SU-DHL-6 (cell line): ENCODE data around the gene KDM4B.

Source experiments
- H2AFZ ChIP-seq: fragments of 200-600 bp; sonication (generic); 2 replicates; pipeline ENCODE4 v1.6.1; 2014; ENCODE audit warnings: low read depth, mild to moderate bottlenecking, moderate library complexity, mixed read lengths, antibody characterized with exemption, low read length; ENCODE audit not compliant: severe bottlenecking
- H3F3A ChIP-seq: fragments of 200-600 bp; shearing (Covaris generic); 2 replicates; pipeline ENCODE4 v1.6.0; 2016; ENCODE audit warnings: antibody characterized with exemption, mild to moderate bottlenecking; ENCODE audit not compliant: insufficient read depth
- H3K27ac ChIP-seq: fragments of 200-600 bp; sonication (generic); 2 replicates; pipeline ENCODE4 v1.5.1; 2016; ENCODE audit warnings: low read depth, mild to moderate bottlenecking, low read length, moderate library complexity, mixed read lengths
- H3K27me3 ChIP-seq: fragments of 200-600 bp; sonication (generic), shearing (Covaris generic); 2 replicates; pipeline ENCODE4 v1.6.0; 2014; ENCODE audit warnings: mild to moderate bottlenecking, low read length
- H3K36me3 ChIP-seq: fragments of 200-600 bp; sonication (generic); 2 replicates; pipeline ENCODE4 v1.6.1; 2014; ENCODE audit warnings: mild to moderate bottlenecking, low read length, mixed read lengths
- H3K4me2 ChIP-seq: fragments of 300-600, 200-600 bp; shearing (Covaris generic), sonication (generic); 2 replicates; pipeline ENCODE4 v1.6.0; 2014; ENCODE audit warnings: low read length, low read depth, mild to moderate bottlenecking; ENCODE audit not compliant: poor library complexity, severe bottlenecking
- H3K4me3 ChIP-seq: fragments of 200-600 bp; sonication (generic); 2 replicates; pipeline ENCODE4 v1.5.1; 2014; ENCODE audit warnings: antibody characterized with exemption, low read length, mild to moderate bottlenecking, mixed read lengths; ENCODE audit not compliant: insufficient read depth, poor library complexity, severe bottlenecking
- H3K79me2 ChIP-seq: fragments of 200-600 bp; sonication (generic); 2 replicates; pipeline ENCODE4 v1.6.1; 2014; ENCODE audit warnings: mild to moderate bottlenecking, low read length, moderate library complexity; ENCODE audit not compliant: insufficient read depth
- H3K9ac ChIP-seq: fragments of 200-600 bp; sonication (generic); 2 replicates; pipeline ENCODE4 v1.7.0; 2014; ENCODE audit warnings: mild to moderate bottlenecking, low read length
- H3K9me2 ChIP-seq: fragments of 200-600 bp; sonication (generic); replicated peaks from 2 replicates; pipeline ENCODE4 v1.6.1; 2014; ENCODE audit warnings: low read length; ENCODE audit not compliant: insufficient read depth
- H3K9me3 ChIP-seq: fragments of 200-600 bp; sonication (generic); 2 replicates; pipeline ENCODE4 v1.6.1; 2014; ENCODE audit warnings: low read length, mixed read lengths; ENCODE audit not compliant: insufficient read depth
- H4K20me1 ChIP-seq: fragments of 200-600 bp; sonication (generic); 2 replicates; pipeline ENCODE4 v1.6.1; 2014; ENCODE audit warnings: low read depth, mild to moderate bottlenecking, antibody characterized with exemption, low read length, moderate library complexity, mixed read lengths
- CTCF ChIP-seq: fragments of 200-600 bp; sonication (generic); IDR thresholded peaks from one replicate; pipeline ENCODE4 v1.5.1; 2017; ENCODE audit warnings: antibody characterized with exemption, mild to moderate bottlenecking, low read length, moderate library complexity; ENCODE audit not compliant: insufficient read depth, poor library complexity, severe bottlenecking
- EZH2phosphoT487 ChIP-seq: fragments of 200-600 bp; sonication (generic), shearing (Covaris generic); conservative IDR thresholded peaks from 2 replicates; pipeline ENCODE4 v1.6.1; 2018; ENCODE audit warnings: mild to moderate bottlenecking, antibody characterized with exemption, low read length, moderate library complexity, mixed read lengths

The KDM4B gene

GRCh38 chr19:5050905-5051304, 82.0 kb downstream of the KDM4B start:
- H3K27me3 ChIP-seq, result no peaks in the 10 kb centered on the region
- no peaks in the 10 kb centered on the region for H3K9me2 ChIP-seq
- H4K20me1 ChIP-seq, result no peaks in the 10 kb centered on the region
- H3K4me2 ChIP-seq, result no peak overlapping the region
- no peaks in the 10 kb centered on the region for H3F3A ChIP-seq
- peak overlapping the region; percentile 21; the same call in 1 of the 2 replicates for H3K27ac ChIP-seq
- H3K79me2 ChIP-seq, result no peaks in the 10 kb centered on the region
- no peak overlapping the region for H2AFZ ChIP-seq
- H3K9me3 ChIP-seq, result no peaks in the 10 kb centered on the region
- H3K36me3 ChIP-seq, result no peaks in the 10 kb centered on the region
- H3K9ac ChIP-seq, result no peak overlapping the region
- TF ChIP-seq CTCF (no peak), EZH2phosphoT487 (no peak)
- H3K4me3 ChIP-seq, result no peak overlapping the region

DNA sequence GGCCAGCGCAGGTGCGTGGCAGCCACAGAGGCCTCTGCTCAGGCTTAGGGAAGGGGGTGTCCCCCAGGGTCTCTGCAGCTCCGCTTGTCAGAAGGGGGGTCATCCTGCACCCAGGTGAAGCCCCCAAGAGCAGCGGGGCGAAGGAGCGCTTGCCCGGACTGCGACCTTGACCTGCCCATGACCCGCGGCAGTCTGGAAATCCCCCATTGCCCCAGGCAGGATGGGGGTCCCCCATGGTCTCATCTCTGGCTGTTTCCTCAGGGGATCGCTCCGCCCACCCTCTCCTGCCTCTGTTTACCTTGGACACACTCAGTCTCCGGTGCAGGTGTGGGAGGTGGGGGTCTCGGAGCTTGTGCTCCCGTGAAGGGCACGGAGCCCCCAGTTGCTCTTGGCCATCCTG, 82.7 kb downstream of the KDM4B start:
- Histone ChIP-seq H3K9me3 (no peaks in the 10 kb centered on the region), H3F3A (no peaks in the 10 kb centered on the region), H3K9me2 (no peaks in the 10 kb centered on the region), H3K27ac (peak overlapping the region; percentile 21; the same call in 1 of the 2 replicates), H3K4me2 (no peak overlapping the region), H3K79me2 (no peaks in the 10 kb centered on the region), H4K20me1 (no peaks in the 10 kb centered on the region), H3K4me3 (no peak overlapping the region), H3K36me3 (no peaks in the 10 kb centered on the region), H3K9ac (no peak overlapping the region), H2AFZ (no peak overlapping the region), H3K27me3 (no peaks in the 10 kb centered on the region)
- TF ChIP-seq EZH2phosphoT487 (no peak), CTCF (no peak)

- H4K20me1 ChIP-seq, result no peaks in the 10 kb centered on the region
- H3K4me3 ChIP-seq, result no peak overlapping the region
- no peak overlapping the region for H3K4me2 ChIP-seq
- no peaks in the 10 kb centered on the region for H3K9me3 ChIP-seq
- H3K9me2 ChIP-seq, result no peaks in the 10 kb centered on the region
- no peaks in the 10 kb centered on the region for H3K36me3 ChIP-seq
- H3K9ac ChIP-seq, result no peak overlapping the region
- H3K27me3 ChIP-seq, result no peaks in the 10 kb centered on the region
- TF ChIP-seq EZH2phosphoT487 (no peak), CTCF (peak; percentile 14)
- no peak overlapping the region for H3K27ac ChIP-seq
- H3K79me2 ChIP-seq, result no peaks in the 10 kb centered on the region
- no peaks in the 10 kb centered on the region for H3F3A ChIP-seq
- no peak overlapping the region for H2AFZ ChIP-seq
Observed at GRCh38 chr19:5052515-5052914, 83.6 kb downstream of the KDM4B start.
